ENCODE data around the gene PRKCE.

The PRKCE gene

DNA sequence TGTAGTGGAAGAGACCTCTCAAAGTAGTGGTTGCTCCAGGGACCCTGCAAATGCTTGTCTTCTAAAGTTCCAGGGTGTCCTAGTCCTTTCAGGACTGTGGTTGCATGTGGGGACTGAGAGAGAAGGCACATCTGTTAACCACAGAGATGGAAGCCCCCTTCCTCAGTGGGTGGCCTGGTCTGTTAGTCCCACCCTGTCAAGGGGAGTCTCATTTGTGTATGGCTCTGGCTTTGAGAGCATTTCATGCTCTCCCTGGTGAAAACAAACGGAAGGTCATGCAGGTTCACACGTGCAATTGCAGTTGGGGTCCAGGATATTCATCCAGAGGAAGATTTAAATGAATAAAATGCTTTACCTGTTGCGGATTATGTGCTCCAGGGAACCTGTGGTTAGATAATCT is 219.6 kb downstream of the PRKCE start:
- CTCF ChIA-PET = no interaction called here
- DNase-seq = no peak
- peaks cover 19% of the 10 kb centered on the region for H3K4me1 Mint-ChIP-seq
- no peak overlapping the region for H3K27ac Mint-ChIP-seq
- H3K9me3 Mint-ChIP-seq = peaks cover under 1% of the 10 kb centered on the region
- H3K4me3 Mint-ChIP-seq = no peak overlapping the region
- H3K36me3 Mint-ChIP-seq = no peaks in the 10 kb centered on the region
- no peaks in the 10 kb centered on the region for H3K27me3 Mint-ChIP-seq

DNA sequence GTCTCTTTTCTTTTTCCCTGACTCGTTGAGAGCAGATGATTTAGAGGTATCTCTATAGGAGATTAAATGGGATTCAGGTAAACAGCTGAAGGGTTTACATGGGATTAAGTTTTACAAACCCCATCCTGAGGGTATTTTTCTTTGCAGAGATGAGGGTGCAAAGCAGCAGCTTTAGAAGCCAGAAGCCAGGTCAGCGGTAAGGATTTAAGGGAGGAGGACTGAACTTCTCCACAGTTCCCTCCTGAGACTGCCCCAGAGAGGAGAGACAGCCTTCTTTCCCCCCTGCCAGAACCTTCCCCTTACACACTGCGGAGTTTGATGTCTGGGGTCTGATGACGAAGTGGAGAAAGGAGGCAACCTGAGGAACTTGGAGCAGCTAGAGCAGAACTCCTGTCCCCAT is 220.1 kb downstream of the PRKCE start:
- Mint-ChIP-seq H3K4me3 (no peak overlapping the region), H3K9me3 (peaks cover 6% of the 10 kb centered on the region), H3K36me3 (peaks cover under 1% of the 10 kb centered on the region), H3K27ac (no peak overlapping the region), H3K4me1 (peaks cover 19% of the 10 kb centered on the region), H3K27me3 (no peaks in the 10 kb centered on the region)
- no peak for DNase-seq
- CTCF ChIA-PET = no interaction called here

DNA sequence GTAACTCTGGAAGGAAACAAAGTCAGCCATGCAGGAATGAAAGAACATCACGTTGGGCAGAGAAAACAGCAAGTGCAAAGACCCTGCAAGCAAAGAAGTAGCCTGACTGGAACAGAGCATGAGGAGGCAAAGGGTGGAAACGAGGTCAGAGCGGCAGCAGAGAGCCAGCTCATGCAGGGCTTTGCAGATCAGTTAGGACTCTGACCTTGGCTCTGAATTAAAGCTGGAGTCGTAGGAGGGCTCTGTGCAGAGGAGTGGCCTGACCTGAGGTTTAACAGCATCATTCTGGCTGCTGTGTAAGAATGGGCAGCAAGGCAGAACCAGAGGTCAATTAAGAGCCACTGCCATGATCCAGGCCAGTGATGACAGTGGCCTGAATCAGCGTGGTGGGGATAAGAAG is 220.7 kb downstream of the PRKCE start:
- no peak for DNase-seq
- no peak overlapping the region for H3K4me3 Mint-ChIP-seq
- peaks cover 19% of the 10 kb centered on the region for H3K4me1 Mint-ChIP-seq
- H3K9me3 Mint-ChIP-seq = peaks cover 7% of the 10 kb centered on the region
- H3K27me3 Mint-ChIP-seq = no peaks in the 10 kb centered on the region
- CTCF ChIA-PET = no interaction called here
- H3K27ac Mint-ChIP-seq = no peak overlapping the region
- peaks cover 1% of the 10 kb centered on the region for H3K36me3 Mint-ChIP-seq

DNA sequence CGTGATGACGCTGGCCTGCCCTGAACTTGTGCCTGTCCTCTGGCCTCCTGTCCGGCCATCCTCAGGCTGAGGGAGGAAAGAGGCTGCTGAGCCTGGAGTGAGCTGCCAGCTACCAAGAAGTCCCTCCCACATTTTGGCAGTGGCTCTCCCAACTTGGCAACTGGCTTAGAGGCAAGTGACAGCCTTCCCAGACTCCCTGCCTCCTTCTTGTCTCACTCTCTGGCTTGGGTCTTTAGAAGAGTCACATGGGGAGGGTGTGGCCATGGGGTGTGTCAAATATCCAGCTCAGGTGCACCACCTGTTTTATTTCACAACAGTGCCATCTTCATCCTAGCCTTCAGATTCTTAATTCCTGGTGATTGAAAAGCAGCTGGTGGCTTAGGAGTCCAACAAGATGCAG is 222.9 kb downstream of the PRKCE start:
- DNase-seq = no peak
- H3K27ac Mint-ChIP-seq = no peak overlapping the region
- no peaks in the 10 kb centered on the region for H3K27me3 Mint-ChIP-seq
- no peak overlapping the region for H3K4me3 Mint-ChIP-seq
- H3K9me3 Mint-ChIP-seq = peaks cover 10% of the 10 kb centered on the region
- peaks cover 4% of the 10 kb centered on the region for H3K36me3 Mint-ChIP-seq
- CTCF ChIA-PET = interaction anchor here (1.0 to 1.6 kb wide), 3 partner anchors 14 to 16 kb away, joined by 3 read pairs; no protein-coding TSS in a partner anchor
- peaks cover 5% of the 10 kb centered on the region for H3K4me1 Mint-ChIP-seq

DNA sequence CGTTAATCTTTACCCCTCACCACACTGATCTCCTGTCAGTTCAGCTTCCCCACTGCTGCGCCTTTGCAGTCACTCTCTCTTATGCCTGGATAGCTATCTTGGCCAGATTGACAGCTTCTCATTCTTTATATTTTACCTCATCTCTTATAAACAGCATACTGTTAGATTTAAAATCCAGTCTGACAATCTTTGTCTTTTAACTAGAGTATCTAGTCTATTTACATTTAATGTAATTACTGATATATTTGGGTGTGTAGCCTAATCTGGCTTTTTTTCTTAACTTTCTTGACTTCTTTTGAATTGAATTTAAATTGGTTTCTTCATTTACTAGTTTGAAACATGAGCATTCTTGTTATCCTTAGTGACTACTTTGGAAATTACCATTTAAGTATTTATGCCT is 225.1 kb downstream of the PRKCE start:
- Mint-ChIP-seq H3K4me1 (peaks cover 4% of the 10 kb centered on the region), H3K9me3 (peaks cover 10% of the 10 kb centered on the region), H3K4me3 (no peak overlapping the region), H3K36me3 (peaks cover 4% of the 10 kb centered on the region), H3K27ac (no peak overlapping the region), H3K27me3 (no peaks in the 10 kb centered on the region)
- no peak for DNase-seq
- CTCF ChIA-PET = interaction anchor here (1.4 kb wide), 1 partner anchor 14 kb away, joined by 5 read pairs; no protein-coding TSS in a partner anchor

DNA sequence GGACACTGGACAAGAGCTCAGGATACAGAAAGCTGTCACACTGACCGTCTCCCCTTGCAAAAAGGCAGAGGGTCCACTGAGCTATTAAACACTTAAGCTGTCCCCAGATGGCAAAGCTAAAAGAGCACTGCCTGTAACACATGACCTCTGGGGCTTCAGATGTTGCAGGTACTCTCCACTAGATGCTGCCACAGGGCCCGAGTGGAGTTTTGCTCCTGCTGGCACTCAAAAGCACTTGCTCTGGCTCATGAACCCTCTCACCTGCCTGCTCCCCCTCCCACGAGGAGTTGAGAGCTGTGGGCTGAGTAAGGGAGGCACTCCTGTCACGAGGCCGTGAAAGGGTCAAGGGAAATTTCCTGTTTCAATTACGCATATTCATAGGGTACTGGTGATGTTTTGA is 227.9 kb downstream of the PRKCE start:
- Mint-ChIP-seq H3K27me3 (no peaks in the 10 kb centered on the region), H3K9me3 (peaks cover 10% of the 10 kb centered on the region), H3K36me3 (peaks cover 4% of the 10 kb centered on the region), H3K27ac (no peak overlapping the region), H3K4me1 (no peaks in the 10 kb centered on the region), H3K4me3 (no peak overlapping the region)
- CTCF ChIA-PET = interaction anchor here (0.8 kb wide), 1 partner anchor 101 kb away, joined by 4 read pairs; no protein-coding TSS in a partner anchor
- DNase-seq = no peak

DNA sequence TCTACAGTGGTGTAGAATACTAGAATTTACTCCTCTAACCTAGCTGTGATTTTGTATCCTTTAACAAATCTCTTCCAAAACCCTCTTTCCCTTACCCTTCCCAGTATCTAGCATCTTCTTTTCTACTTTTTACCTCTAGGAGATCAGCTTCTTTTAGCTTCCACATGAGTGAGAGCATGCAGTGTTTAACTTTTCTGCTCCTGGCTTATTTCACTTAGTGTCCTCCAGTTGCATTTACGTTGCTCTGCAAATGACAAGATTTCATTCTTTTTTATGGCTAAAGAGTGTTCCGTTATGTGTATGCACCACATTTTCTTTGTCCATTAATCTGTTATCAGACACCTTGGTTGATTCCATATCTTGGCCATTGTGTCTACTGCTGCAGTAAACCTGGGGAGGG is 228.5 kb downstream of the PRKCE start:
- no peak overlapping the region for H3K4me3 Mint-ChIP-seq
- no peak for DNase-seq
- H3K27ac Mint-ChIP-seq = no peak overlapping the region
- H3K27me3 Mint-ChIP-seq = no peaks in the 10 kb centered on the region
- CTCF ChIA-PET = no interaction called here
- peaks cover 10% of the 10 kb centered on the region for H3K9me3 Mint-ChIP-seq
- H3K36me3 Mint-ChIP-seq = peaks cover 4% of the 10 kb centered on the region
- H3K4me1 Mint-ChIP-seq = no peaks in the 10 kb centered on the region

DNA sequence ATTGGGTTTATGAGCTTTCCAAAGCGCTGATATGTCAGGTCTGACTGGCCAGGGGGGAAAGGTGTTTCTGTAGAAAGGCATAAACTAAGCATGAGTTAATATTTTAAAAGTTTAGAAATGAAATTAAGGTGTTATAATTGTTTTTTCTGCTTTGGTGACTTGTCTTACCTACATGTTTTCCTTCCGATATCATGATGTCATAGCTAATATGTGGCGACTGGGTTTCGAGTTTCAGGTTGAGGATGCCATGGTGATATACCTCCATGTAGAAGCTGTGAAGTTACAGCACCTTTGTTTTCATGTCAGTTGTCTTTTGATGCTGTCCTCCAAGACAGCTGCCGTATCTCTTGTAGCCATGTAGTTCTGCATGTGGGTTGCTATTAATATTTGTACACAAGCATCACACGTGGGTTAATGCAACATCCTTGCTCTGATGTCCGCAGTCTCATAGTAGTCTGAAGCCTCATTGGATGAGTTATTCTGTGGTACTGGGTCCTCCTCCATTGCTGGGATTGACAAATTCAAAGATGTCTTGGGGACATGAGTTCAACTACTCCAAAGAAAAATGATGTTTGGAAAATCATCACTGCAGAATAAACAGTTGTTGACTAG is 230.6 kb downstream of the PRKCE start:
- no peak overlapping the region for H3K4me3 Mint-ChIP-seq
- CTCF ChIA-PET = interaction anchor here (1.0 kb wide), 1 partner anchor 103 kb away, joined by 3 read pairs; no protein-coding TSS in a partner anchor
- H3K36me3 Mint-ChIP-seq = peaks cover 3% of the 10 kb centered on the region
- H3K27me3 Mint-ChIP-seq = no peaks in the 10 kb centered on the region
- no peak for DNase-seq
- H3K9me3 Mint-ChIP-seq = peaks cover 3% of the 10 kb centered on the region
- no peak overlapping the region for H3K27ac Mint-ChIP-seq
- peaks cover 3% of the 10 kb centered on the region for H3K4me1 Mint-ChIP-seq

DNA sequence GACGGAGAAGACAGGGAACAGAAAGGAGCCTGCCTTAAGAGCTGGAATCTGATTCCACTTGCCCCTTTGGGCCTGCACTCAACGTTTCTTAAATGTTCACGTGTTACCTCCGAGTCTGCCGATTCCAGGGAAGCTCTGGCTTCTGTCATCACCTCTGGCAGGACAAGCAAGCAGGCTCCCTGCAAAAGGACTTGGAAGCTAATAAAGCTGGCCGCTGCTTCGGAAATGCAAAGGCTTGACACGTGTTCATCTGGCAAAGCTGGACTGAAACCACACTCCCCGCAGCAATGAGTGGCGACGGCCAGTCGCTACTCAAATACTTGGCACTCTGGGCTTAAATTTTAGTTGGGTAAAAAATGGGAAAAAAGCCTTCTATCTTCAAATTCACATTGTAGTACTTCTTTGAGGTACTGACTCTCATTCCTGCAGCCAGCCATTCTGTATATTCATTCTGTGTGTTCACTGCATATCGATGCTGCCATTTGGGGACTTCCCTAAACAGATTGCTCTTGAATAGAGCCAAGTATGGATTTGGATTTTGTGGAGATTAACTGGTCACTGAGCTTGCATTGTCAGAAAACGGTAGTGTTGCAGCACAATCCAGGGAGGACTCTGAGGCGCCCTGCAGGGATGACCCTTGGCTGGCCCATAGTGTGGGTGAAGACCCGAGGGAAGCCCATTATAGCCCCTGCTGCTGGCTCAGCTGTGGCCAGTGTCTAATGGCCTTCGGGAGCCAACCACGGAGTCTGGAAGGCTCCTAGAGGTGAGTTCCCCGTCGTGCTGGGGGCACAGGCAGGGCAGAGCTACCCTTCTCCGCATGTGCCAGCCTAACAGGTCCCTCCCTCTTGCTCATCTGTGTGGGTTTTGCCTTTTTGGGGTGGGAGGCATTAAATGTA is 231.5 kb downstream of the PRKCE start:
- H3K4me1 Mint-ChIP-seq = peaks cover 3% of the 10 kb centered on the region
- peaks cover 1% of the 10 kb centered on the region for H3K9me3 Mint-ChIP-seq
- CTCF ChIA-PET = no interaction called here
- H3K4me3 Mint-ChIP-seq = no peak overlapping the region
- H3K36me3 Mint-ChIP-seq = peaks cover 1% of the 10 kb centered on the region
- no peak for DNase-seq
- H3K27ac Mint-ChIP-seq = no peak overlapping the region
- no peaks in the 10 kb centered on the region for H3K27me3 Mint-ChIP-seq

DNA sequence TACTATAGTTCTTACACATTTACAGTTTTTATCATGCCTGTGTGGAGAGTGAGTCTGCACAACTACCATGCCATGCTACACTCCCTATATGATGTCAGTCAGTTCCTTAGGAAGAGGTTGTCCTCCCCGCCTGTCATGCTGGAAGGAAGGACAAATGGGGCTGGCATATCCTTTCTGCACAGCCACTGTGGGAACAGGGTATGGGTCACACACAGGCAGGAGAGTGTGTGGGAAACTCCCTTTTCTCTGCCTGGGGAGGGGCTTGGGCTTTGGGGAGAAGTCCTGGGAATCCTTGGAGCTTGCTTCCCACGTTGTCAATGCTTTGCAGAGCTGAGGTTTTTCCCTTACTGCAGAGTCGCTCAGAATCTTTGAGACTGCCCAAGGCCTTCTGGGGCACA is 232.1 kb downstream of the PRKCE start:
- Mint-ChIP-seq H3K36me3 (no peaks in the 10 kb centered on the region), H3K4me1 (peaks cover 4% of the 10 kb centered on the region), H3K27me3 (no peaks in the 10 kb centered on the region), H3K4me3 (no peak overlapping the region), H3K9me3 (no peaks in the 10 kb centered on the region), H3K27ac (no peak overlapping the region)
- CTCF ChIA-PET = no interaction called here
- DNase-seq = no peak

DNA sequence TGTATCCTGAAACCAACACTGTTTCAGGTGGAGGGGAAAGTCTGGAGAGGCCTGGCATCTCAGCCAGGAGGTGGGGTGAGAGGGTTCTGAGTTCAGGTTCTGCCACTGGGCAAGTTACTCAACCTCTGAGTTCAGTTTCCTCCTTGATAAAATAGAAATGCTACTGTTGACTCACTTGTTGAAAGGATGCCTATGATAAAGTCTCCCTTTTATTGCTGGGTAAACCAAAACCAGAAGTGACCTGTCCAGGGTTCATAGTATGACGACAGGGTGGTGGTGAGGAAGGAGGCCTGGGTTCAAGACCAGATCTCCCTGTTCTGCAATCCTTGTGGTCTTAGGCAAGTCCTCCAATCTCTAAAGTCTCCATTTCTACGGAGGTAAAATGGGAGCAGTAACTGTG is 232.7 kb downstream of the PRKCE start:
- no peaks in the 10 kb centered on the region for H3K27me3 Mint-ChIP-seq
- H3K4me1 Mint-ChIP-seq = peaks cover 10% of the 10 kb centered on the region
- no peak overlapping the region for H3K4me3 Mint-ChIP-seq
- DNase-seq = no peak
- no peaks in the 10 kb centered on the region for H3K36me3 Mint-ChIP-seq
- H3K27ac Mint-ChIP-seq = no peak overlapping the region
- CTCF ChIA-PET = interaction anchor here (0.8 kb wide), 1 partner anchor 8 kb away, joined by 3 read pairs; no protein-coding TSS in a partner anchor
- H3K9me3 Mint-ChIP-seq = no peaks in the 10 kb centered on the region

DNA sequence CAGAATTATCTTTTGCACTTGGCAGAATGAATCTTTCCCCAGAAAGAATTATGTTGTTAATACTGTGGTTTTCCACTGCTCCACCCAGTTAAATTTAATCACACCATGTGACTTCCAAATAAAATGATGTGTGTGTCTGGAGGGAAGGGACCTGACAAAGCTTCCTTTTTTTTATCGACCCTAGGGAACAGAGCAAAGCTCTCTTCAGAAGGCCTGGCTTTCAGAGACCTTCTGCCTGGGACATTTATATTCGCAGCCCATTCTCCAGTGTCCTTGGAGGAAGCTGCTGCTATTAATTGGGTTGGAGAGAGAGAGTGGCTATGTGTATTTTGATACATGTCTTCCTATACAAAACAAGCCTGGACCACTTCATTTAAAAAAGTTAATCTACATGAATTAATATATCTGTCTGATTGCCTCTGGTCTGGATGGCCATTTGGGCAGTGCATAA is 233.7 kb downstream of the PRKCE start:
- Mint-ChIP-seq H3K27me3 (no peaks in the 10 kb centered on the region), H3K27ac (no peak overlapping the region), H3K4me3 (no peak overlapping the region), H3K36me3 (no peaks in the 10 kb centered on the region), H3K9me3 (no peaks in the 10 kb centered on the region), H3K4me1 (peaks cover 19% of the 10 kb centered on the region)
- CTCF ChIA-PET = interaction anchor here (0.8 to 0.9 kb wide), 2 partner anchors 9 to 13 kb away, joined by 3 read pairs; no protein-coding TSS in a partner anchor
- no peak for DNase-seq

DNA sequence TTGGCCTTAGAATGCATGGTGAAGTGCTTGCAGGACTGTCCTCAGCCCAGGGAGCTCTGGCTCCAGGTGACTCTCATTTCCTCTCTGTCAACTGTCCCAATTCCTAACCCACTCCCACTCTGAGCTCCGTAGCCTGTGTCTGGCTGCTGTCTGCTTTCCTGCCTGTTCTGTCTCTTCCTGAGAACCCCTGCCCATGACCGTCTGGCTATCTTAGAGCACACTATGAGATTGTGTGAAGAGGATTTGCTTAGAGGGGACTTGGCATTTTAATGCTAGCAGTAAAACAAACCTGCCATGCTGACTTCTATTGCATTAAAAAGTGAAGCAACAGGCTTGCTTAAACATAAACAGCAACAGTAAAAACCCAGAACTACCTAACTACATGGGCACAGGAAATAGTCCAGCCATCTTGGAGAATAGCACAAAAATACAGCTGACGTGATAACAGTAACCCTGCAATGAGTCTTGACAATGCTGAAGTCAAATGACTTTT is 234.7 kb downstream of the PRKCE start:
- Mint-ChIP-seq H3K4me1 (peaks cover 29% of the 10 kb centered on the region), H3K9me3 (no peaks in the 10 kb centered on the region), H3K36me3 (no peaks in the 10 kb centered on the region), H3K4me3 (no peak overlapping the region), H3K27ac (no peak overlapping the region), H3K27me3 (no peaks in the 10 kb centered on the region)
- DNase-seq = no peak
- CTCF ChIA-PET = interaction anchor here (1.5 kb wide), 1 partner anchor 106 kb away, joined by 3 read pairs; no protein-coding TSS in a partner anchor

DNA sequence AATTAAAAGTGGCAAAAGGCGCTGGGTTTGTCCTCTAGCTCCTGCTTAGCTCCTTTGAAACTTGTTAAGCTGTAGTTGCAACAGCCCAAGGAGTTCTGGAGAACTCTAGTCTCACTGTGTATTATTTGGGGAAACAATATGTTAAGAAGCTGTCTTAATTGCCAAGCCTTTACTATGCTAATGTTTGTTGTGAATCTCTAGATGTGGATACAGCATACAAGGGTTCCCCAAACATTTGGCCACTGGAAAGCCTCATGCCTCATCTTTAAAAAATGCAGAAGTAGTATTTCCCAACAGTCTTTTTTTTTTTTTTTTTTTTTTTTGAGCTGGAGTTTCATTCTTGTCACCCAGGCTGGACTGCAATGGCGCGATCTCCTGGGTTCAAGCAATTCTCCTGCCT is 236.7 kb downstream of the PRKCE start:
- Mint-ChIP-seq H3K36me3 (no peaks in the 10 kb centered on the region), H3K4me1 (peaks cover 47% of the 10 kb centered on the region), H3K27ac (no peak overlapping the region), H3K27me3 (no peaks in the 10 kb centered on the region), H3K4me3 (no peak overlapping the region), H3K9me3 (no peaks in the 10 kb centered on the region)
- DNase-seq = no peak
- CTCF ChIA-PET = interaction anchor here (1.1 to 1.3 kb wide), 2 partner anchors 15 to 30 kb away, joined by 3 read pairs; no protein-coding TSS in a partner anchor
